ENCODE results near the gene MIER3.

MIER3 gene

GRCh38 chr5:56881571-56881970 is 70.4 kb downstream of the MIER3 start:
- Histone ChIP-seq H3K4me1 (no peaks in the 10 kb centered on the region; the same call in 1 of the 2 replicates), H3K27me3 (no peaks in the 10 kb centered on the region), H3K9me3 (no peaks in the 10 kb centered on the region), H3K36me3 (peaks cover 100% of the 10 kb centered on the region), H3K4me3 (ENCODE audit: low read depth, low read length) (no peak overlapping the region)
- no peak for TF ChIP-seq CTCF (IDR thresholded peaks at IDR 0.05; ENCODE audit: low read depth, low read length)
- no peak for DNase-seq

GRCh38 chr5:56876327-56876726 is 75.6 kb downstream of the MIER3 start:
- no peaks in the 10 kb centered on the region; the same call in 1 of the 2 replicates for H3K4me1 ChIP-seq
- DNase-seq, result no peak
- H3K36me3 ChIP-seq, result peaks cover 100% of the 10 kb centered on the region
- H3K4me3 ChIP-seq (ENCODE audit: low read depth, low read length), result no peak overlapping the region
- H3K9me3 ChIP-seq, result no peaks in the 10 kb centered on the region
- TF ChIP-seq CTCF (IDR thresholded peaks at IDR 0.05; ENCODE audit: low read depth, low read length), result no peak
- no peaks in the 10 kb centered on the region for H3K27me3 ChIP-seq

GRCh38 chr5:56873056-56873455 is 78.9 kb downstream of the MIER3 start:
- Histone ChIP-seq H3K27me3 (no peaks in the 10 kb centered on the region), H3K4me1 (no peaks in the 10 kb centered on the region; the same call in 1 of the 2 replicates), H3K9me3 (no peaks in the 10 kb centered on the region), H3K4me3 (ENCODE audit: low read depth, low read length) (no peak overlapping the region), H3K36me3 (peaks cover 97% of the 10 kb centered on the region)
- no peak for DNase-seq
- no peak for TF ChIP-seq CTCF (IDR thresholded peaks at IDR 0.05; ENCODE audit: low read depth, low read length)

GRCh38 chr5:56871777-56872176 is 80.1 kb downstream of the MIER3 start:
- Histone ChIP-seq H3K4me1 (no peaks in the 10 kb centered on the region; the same call in 1 of the 2 replicates), H3K9me3 (no peaks in the 10 kb centered on the region), H3K36me3 (peaks cover 97% of the 10 kb centered on the region), H3K27me3 (no peaks in the 10 kb centered on the region), H3K4me3 (ENCODE audit: low read depth, low read length) (no peak overlapping the region)
- no peak for DNase-seq
- TF ChIP-seq CTCF (IDR thresholded peaks at IDR 0.05; ENCODE audit: low read depth, low read length), result no peak
